D721Med (cell line): ENCODE measurements around the gene ADRA2C.
"Not testable (repeated sequence)": the region's sequence is repeated elsewhere in the genome, so short reads cannot be mapped to it uniquely, and the experiment has no call there.

ENCODE experiments used
- DNase-seq: peaks from one replicate; pipeline ENCODE4 v3.0.0; 2011; ENCODE audit warnings: low spot score; ENCODE audit not compliant: insufficient read length
- FAIRE-seq: peaks from 2 replicates; lab custom pipeline; 2011; peaks lifted over from hg19 to GRCh38; lab: Jason Lieb, UNC
- TF ChIP-seq, protein P1 (sequence below): IDR thresholded peaks from 2 replicates; pipeline ENCODE4 v1.5.1; 2012; ENCODE audit warnings: mild to moderate bottlenecking, control low read depth; ENCODE audit not compliant: insufficient read depth; ENCODE audit errors: missing control alignments

ADRA2C gene

DNA sequence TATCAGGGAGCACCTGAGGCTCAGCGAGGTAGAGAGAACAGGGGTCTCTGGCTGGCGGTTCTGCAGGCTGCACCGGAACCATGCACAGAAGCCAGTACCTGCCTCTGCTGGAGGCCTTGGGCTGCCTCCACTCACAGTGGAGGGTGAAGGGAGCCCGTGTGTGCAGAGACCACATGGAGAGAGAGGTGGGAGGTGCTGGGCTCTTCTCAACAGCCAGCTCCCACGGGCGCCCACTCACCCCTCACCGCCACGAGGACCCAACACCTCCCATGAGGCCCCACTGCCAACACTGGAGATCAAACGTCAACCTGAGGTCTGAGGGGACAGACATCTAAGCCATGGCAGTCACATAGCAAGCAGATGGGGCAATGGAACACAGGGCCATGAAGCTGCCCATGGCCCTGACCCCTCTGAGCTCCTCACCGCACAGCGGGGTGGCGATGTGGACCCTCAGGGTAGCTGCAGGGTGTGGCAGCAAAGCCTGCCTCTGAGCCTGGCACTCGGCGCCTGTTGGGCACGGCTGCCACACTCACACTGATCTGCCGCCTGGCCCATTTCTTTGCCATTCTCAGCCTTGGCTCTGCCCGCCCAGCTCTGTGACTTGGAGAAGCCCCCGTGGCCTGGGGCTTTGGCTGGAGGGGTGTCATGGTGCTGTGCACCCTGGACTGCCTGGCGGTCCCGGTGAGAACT, 44.8 kb downstream of the ADRA2C start:
- DNase-seq (no peak), FAIRE-seq (no peak)
- TF ChIP-seq, protein P1, sequence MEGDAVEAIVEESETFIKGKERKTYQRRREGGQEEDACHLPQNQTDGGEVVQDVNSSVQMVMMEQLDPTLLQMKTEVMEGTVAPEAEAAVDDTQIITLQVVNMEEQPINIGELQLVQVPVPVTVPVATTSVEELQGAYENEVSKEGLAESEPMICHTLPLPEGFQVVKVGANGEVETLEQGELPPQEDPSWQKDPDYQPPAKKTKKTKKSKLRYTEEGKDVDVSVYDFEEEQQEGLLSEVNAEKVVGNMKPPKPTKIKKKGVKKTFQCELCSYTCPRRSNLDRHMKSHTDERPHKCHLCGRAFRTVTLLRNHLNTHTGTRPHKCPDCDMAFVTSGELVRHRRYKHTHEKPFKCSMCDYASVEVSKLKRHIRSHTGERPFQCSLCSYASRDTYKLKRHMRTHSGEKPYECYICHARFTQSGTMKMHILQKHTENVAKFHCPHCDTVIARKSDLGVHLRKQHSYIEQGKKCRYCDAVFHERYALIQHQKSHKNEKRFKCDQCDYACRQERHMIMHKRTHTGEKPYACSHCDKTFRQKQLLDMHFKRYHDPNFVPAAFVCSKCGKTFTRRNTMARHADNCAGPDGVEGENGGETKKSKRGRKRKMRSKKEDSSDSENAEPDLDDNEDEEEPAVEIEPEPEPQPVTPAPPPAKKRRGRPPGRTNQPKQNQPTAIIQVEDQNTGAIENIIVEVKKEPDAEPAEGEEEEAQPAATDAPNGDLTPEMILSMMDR: no peak

DNA sequence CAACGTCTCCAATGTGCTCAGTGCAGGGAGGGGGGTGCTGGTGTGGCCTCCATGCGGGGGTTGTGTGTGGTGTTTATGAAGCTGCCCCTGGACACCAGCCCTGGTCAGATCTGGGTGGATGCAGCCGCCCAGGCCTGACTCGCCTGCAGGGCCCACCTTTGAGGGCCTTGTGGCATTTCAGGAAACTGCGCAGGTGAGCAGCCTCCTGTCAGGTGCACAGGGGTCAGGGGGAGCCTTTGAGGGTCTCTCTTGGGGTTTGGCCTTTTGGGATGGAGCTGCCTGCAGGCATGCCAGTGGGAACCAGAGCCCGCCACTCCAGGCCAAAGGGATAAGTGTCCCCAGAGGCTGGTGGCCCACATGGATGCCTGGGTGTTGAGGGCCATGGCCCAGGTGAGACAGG, 45.4 kb downstream of the ADRA2C start:
- no peak for DNase-seq
- no peak for FAIRE-seq
- TF ChIP-seq, protein P1: no peak

DNA sequence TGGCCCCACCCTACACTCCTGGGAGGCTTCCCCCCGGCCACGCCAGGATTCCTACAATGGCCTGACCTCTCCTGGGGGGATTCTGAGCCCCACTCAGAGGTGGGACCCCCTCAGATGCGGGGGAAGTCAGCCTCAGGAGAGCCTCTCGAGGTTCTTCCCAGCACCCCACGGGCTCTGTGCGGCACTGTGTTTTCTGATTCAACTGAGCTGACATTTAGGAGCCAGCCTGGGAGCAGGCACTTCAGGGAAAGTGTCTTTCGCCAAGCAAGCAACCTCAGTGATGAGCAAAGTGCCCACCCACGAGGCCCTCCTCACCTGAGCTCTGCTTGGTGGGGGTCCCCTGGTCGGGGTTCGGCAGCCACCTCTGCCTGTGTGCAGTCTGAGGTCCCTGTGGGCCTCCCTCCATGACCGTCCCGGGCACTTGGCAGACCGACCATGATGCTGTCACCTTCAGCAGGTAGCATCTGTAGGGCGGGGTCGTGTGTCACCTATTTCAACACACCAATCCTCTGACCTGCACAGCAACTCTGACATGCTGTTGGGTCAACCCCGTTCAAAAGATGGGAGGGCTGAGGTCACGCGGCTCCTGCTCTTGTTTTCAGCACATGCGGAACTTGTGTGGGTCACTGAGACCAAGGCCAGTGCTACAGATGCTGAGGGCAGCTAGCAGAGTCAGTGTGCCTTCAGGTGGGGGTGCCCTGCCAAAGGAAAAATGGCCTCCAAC, 46.2 kb downstream of the ADRA2C start:
- TF ChIP-seq, protein P1: no peak
- no peak for FAIRE-seq
- no peak for DNase-seq

DNA sequence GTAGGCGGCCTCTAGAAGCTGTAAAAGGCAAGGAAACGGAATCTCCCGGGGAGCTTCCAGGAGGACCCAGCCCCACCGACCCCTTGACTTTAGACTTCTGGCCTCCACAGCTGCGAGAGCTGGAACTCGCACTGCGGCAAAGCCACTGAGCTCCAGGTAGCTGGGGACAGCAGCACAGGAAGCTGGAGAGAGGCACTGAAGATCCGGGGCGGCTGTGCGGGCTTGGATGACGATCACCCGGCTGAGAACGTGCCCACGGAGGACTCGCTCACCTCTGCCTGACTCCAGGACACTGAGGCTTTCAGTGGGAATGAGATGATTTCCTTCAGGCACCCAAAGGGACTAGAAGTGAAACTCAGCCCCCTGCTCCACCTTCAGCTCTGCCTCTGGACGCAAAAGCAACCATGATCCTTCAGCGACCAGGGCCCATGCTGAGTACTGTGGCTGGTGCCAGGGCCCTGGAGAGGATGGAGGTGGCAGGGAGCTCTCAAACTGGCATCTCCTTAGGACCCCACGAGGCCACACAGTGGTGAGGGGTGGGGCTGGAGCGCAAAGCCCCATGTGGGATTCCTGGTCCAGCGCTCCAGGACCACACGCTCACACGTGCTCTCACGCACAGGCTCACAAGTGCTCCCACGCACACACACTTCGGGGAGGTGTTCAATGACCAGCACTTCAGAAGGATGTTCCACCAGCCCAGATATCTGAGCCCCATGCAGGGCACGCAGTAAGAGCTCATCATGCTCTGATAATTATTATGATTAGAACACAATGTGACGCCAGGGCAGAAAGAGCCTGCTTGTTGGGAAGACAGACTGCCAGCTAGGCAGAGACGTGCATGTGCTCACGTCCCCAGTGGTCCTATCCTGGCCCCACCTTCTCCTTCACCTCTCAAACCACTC, 47.2 kb downstream of the ADRA2C start:
- no peak for FAIRE-seq
- DNase-seq: no peak
- TF ChIP-seq, protein P1: no peak

DNA sequence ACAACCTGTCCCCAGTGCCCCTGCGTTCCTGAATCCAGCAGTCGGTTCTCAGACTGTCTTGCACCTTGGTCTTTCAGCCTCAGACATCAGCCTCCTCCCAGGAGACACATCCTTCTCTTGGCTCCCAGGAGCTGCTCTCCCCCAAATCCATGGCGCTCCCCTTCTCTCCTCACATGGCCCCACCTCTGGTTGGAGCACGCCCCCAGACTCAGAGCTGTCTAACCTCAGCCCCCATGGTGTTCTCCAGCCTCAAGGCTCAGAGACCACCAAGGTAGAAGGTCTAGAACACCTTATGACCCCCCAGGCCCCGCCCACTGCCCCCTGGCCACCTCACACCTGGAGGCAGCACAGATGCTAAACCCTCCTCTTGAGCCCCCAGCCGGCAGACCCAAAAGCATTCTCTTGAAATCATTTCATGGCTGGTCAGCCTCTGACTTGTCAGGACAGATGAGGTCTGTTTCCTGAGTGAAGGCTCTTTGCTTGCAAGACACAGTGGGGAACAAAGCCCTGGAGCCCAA, 47.9 kb downstream of the ADRA2C start:
- DNase-seq (no peak), FAIRE-seq (no peak)
- TF ChIP-seq, protein P1: no peak

DNA sequence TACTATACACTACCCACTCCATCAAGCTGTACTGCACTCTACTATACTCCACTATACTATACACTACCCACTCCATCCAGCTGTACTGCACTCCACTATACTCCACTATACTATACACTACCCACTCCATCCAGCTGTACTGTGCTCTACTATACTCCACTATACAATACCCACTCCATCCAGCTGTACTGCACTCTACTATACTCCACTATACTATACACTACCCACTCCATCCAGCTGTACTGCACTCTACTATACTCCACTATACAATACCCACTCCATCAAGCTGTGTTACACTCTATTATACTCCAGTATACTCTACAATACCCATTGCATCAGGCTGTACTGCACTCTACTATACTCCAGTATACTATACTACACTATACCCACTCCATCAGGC, 48.7 kb downstream of the ADRA2C start:
- DNase-seq: not testable (repeated sequence)
- FAIRE-seq: peak; percentile 99

DNA sequence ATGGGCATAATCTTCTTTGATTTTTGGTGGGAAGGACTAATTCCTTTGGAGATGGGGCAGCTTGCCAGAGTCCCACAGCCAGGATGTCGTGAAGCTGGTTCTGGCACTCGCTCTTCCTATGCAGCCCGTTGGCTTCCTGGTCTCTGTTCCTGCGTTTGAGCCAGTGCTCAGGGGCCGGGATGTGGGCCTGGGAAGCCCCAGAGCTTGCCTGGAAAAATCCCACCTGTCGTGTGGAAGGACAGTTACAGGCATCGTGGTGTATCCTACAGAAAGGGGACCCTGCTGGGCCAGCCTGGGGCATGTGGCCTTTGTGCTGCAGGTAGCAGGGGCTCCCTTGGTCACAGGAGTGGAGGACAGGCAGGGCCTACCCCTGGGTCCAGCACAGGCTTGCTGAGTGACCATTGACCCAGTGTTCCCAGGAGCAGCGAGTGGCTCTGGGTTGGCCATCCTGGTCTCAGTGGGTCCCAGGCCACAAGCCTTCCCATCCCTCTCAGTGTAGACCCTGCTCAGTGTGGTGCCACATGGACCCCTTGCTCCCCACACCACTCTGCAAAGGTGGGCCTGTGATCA, 50.2 kb downstream of the ADRA2C start:
- TF ChIP-seq, protein P1: no peak
- FAIRE-seq (no peak), DNase-seq (no peak)
